ENCODE measurements around the gene SPOP. TPM values are rescaled to one million over a fixed set of nuclear protein-coding genes. Genes with fewer than 3 reads are reported as not detected.
"Not testable (repeated sequence)": the region's sequence is repeated elsewhere in the genome, so short reads cannot be mapped to it uniquely, and the experiment has no call there.

SPOP gene
- total RNA-seq, 1 experiment from 2014 or later: 63.8 TPM

DNA sequence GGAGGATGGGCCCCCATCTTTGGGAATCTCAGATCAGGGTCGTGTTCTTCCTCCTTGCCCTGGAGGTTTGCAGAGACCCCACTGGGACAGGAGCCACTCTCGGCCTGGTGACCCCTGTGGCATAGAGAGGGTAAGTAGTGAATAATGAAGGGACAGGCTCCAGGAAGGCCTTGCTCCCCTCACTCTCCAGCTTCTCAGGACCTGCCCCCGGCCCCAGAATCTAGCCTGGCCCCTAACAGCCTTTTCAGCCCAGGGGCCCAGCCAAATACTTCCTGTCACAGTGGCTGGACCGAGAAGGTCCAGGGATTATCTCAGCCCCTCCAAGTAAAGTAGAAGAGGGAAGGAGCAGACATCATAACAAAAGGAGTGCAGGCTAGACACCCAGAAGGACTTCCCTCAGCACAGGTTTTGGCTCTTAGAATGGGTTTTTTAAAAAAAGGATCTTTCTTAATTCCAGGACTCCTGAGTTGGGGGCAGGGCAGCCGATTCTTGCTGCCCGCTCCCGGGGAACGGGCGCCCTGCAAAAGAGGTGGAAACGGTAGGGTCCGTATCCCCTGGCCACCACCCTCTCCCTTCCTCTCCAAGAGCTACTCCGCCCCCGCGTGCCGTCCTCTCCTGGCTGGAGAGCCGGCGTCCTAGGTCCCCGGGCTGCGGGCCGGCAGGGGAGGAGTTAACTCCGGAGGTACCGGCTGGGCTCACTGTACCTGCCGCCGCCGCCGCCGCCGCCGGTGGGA lies 102.8 kb downstream of the SPOP start:
- no peak for DNase-seq (ENCODE audit: low read depth)

DNA sequence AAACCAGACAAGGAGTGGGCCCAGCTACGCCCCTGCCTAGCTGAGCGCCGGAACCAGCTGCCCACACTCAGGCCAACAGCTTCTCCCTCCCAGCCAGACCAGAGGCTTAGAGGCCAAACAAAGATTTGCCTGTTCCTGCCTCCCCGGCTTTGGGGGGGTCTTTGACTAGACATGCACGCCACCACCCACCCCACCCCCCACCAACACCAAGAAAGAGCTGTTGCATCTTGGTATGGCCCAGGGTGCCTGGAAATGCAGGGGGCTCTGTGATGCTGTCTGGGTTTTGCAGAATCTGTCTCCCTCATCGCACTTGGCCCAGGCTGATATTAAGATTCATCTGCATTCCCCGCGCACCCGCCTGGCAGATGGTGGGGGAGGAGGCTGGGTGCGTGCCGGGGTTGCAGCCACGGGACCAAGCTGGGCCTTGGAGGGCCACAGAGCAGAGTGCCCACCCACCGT lies 103.5 kb downstream of the SPOP start:
- no peak for DNase-seq (ENCODE audit: low read depth)

DNA sequence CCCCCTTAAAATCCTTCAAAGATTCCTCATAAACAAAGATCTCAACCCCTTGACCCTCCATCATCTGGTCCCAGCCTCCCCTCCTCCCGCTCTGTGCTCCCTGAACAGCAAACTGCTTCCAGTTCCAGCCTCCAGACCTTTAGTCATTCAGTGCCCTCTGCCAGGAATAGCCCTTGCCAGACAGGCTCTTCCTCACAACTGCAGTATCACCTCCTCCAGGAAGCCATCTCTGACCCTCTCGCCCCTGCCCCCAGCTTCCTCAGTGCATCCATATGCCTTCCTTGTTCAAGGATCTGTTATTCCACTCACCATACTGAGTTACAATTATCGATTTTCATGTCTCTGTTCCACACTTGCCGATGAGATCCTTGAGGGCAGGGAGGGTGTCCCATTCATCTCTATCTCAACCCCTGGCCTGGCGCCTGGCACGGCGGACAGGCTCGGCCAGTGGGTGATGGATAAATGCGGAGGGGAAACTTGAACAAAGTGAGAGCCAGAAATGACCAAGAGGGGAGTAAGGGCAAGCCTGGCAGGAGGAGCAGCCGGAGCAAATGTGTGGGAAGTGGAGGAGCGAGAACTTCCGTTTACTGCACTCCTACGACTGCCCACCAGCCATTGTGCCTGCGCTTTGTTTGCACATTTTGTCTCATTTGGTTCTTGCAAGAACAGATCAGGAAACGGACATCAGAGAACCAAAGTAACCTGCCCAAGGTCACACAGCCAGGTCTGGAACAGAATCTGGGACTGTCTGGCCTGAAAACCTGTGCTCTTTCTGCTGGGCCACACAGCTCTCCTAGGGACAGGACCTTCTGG lies 104.2 kb downstream of the SPOP start:
- no peak for DNase-seq (ENCODE audit: low read depth)

DNA sequence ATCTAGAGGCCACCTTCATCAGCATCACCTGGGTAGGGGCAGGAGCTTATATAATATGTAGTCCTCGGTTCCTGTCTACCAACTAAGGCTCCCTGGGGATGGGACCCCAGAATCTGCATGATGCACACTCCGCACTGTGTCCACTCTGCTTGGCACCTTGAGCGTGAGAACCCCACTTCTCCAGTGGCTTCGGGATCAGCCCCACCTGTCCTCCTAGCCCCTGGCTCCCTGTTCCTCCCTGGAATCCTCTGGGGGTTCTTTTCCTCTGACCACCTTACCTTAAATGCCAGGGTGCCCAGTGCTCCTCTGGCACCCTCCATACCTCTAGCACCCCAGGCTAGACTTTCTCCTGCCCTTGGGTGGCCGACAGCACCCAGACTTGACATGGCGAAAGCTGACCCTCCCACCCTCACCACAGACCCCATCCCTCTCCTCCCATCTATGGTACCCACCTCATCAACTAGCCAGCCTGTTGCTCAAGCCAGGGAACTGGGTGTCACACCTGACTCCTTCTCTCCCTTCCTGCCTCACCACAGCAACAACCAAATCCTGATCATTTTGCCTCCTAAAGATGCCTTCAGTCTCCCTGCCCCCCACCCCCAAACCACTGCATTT lies 105.0 kb downstream of the SPOP start:
- DNase-seq (ENCODE audit: low read depth): no peak

DNA sequence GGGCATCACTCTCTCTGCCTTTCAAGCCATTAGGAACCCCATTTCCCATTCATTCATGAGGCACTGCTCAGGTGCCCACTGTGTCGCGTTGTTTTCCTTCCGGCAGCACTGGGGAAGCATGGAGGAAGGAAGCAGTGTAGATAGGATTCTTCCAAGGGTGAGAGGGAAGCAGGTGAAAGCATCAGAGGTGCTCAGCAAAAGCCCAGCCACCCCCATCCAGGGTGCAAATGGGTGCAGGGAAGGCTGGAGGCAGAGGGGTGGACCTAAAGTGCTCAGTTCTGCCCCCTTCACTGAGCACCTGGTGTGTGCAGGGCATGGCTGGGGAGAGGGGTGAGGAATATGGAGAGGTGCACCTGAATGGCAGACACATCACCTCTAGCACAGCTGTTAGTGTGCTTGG lies 105.7 kb downstream of the SPOP start:
- no peak for DNase-seq (ENCODE audit: low read depth)

DNA sequence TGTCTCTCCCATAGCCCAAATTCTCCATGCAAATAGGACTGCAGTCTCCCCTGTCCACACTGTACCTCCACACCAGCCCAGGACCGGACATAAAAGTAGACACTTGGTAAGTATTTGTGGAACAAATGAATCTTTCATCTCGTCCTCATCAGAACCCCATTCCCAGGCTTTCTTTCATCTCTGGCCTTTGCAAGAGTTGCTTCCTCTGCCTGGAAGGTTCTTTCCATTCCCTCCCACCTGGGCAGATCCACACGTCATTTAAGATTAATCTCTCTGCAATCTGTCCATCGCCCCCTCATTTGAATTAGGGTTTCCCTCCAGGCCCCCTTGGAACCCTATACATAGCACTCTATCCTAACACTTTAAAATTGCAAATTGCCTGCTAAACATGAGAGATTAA lies 106.1 kb downstream of the SPOP start:
- no peak for DNase-seq (ENCODE audit: low read depth)

DNA sequence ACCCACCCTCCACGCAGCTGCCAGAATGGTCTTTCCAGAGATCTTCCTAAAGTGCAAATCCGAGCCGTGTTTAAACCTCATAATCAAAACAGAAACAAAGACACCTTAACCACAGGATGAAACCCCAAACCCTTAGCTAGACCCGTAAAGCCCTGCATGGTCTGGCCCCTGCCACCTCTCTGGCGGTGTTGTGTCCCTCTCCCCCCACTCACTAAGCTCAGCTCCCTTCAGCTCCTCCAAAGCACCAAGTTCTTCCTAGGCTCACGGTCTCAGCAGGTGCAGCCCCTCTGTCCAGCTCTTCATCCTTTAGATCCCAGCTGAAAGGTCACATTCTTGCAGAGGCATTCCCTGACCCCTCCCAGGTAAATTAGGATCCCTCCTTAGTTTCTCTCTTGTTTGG lies 106.6 kb downstream of the SPOP start:
- no peak for DNase-seq (ENCODE audit: low read depth)

DNA sequence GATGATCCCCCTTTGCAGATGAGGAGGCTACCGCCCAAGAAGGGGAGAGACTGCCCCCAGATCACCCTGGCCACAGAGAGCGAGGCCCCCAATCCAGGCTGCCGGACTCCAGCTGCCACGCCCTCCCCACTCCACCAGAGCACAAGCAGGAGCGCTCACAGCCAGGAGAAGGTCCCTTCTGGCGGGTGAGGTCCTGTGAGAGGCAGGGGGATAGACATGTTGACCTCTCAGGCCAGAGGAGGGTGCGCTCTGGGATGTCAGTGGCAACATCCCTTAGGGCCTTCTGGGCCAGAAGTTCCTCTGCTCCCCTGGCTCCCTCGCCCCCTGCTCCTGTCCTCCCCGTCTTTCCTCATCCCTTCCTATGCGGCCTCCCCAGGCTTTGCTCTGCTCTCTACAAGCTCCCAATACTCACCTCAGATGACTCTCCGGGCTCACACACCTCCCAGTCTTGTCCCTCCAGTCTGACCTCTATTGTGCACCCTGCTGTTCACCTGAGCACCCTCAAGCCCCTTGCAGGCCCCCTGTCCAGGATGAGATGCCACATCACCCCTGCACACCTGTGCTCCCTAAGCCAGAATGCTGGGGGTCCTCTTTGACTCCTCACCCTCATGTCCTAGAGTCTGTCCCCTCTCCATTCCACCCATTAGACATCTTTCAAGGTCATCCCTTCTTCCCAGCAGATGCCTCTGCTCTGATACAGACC lies 107.2 kb downstream of the SPOP start:
- no peak for DNase-seq (ENCODE audit: low read depth)

DNA sequence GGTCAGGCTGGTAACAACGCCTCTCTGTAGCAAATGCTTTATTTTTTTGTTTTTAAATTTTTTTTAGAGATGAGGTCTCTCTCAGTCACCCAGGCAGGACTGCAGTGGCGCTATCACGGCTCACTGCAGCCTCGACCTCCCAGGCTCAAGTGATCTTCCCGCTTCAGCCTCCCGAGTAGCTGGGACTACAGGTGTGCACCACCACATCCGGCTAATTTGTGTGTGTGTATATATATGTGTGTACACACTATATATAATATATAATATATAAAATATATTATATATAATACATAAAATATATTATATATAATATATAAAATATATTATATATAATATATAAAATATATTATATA lies 109.2 kb downstream of the SPOP start:
- not testable (repeated sequence) for DNase-seq (ENCODE audit: low read depth)

DNA sequence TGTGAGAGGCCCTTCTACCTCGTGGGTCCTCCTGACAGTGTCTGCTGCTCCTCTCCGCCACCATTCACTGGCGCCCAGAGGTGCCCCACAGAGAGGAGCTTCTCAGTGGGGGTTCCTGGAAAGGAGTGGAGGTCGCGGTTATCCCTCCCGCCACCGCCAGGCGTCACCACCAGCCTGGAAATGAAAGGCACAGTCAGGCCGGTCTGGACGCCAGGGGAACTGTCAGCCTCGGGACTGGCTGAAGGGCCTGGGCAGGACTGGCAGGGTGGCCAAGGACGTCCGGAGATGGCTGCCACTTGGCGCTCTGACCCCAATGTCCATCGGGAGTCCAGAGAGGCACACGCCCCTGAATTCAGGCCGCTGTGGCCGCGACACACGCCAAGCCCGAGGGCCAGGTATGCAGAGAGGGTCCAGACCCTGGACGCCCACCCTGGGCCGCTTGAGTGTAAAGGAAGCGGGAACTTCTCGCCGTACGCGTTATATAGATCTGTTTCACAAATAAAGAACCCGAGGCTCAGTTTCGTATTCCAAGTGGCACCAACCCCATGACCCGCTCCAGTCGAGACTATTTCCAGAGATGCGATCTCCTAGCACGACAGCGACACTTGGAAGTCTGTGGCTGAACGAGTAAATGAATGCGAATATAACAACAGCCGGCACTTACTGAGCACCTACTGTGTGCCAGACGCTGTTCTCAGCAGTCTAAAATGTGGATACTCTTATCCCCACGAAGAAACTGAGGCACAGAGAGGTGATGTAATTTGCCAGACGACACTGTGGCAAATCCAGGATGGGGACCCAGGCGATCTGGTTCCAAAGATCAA lies 109.8 kb downstream of the SPOP start:
- DNase-seq (ENCODE audit: low read depth): peak; percentile 72

DNA sequence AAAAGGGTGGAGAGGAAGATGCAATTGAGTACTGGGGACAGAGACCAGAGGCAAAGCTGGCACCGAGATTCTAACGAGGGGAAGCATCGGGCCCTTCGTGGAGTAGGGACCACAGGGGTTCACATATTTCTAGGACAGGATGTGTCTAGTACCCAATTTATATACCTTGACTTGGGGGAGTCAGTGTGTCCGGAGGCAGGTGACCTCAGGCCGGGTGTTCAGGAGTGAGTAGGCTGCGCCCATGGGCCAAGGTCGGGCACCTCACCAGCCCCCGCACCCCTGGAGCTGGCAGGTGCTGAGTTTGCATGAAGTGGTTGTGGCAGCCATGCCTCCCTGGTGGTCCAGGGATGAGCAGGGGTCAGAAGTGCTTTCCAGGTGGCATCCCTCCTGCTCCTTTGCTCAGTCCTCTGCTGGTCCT lies 110.8 kb downstream of the SPOP start:
- DNase-seq (ENCODE audit: low read depth): no peak

DNA sequence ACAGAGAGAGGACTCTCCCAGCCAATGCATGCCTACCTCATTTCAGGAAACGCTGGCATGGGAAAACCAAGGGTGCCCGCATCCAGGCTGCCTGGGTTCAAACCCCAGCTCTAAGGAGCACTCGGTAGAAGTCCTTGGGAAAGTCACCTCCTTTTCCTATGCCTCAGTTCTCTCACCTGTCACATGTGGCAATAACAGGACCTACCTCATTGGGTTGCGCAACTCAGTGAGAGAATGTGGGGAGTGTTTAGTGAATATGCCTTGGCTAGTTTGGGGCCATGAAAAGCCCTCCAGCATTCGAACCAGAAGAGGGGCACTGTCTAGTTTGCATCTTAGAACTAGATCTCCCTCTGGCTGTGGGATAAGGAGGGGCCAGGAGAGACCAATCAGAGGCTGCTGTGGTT lies 111.2 kb downstream of the SPOP start:
- DNase-seq (ENCODE audit: low read depth): no peak

DNA sequence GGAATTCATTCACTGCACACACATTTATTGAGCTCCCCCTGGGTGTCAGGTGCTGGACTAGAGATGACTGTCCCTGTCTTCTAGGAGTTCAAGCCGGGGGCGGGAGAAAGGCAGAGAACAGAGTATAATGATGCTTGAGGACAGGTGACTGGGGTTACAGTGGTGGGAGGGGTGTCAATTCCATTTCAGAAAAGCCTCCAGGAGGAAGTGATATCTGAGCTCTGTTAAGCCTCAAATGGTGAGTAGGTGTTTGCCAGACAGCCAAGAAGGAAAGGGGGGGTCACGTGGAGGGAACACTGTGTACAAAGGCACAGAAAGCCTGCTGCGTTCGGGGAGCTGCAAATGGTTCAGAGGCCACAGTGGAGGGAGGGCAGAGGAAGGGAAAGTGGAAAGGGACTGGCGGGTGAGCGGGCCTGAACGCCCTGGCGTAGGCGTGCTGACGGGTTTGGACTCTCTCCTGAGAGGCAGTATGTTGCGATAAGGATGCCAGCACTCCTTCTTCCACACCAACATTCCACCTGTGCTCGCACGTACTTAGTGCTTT lies 111.9 kb downstream of the SPOP start:
- no peak for DNase-seq (ENCODE audit: low read depth)

DNA sequence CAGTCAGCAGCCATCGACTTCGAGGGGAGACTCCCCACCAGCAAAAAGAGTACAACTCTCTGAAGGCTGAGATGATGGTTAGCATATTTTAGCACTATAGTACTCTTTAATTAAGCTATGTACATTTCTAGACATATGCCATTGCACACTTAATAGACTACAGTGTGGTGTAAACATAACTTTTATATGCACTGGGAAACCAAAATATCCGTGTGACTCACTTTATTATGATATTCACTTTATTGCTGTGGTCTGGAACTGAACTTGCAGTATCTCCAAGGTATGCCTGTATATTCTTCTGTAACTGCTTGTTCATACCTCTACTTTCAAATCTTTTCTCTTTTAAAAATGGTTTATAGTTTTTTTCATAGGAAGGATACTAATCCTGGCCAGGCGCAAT lies 113.3 kb downstream of the SPOP start:
- DNase-seq (ENCODE audit: low read depth): no peak

DNA sequence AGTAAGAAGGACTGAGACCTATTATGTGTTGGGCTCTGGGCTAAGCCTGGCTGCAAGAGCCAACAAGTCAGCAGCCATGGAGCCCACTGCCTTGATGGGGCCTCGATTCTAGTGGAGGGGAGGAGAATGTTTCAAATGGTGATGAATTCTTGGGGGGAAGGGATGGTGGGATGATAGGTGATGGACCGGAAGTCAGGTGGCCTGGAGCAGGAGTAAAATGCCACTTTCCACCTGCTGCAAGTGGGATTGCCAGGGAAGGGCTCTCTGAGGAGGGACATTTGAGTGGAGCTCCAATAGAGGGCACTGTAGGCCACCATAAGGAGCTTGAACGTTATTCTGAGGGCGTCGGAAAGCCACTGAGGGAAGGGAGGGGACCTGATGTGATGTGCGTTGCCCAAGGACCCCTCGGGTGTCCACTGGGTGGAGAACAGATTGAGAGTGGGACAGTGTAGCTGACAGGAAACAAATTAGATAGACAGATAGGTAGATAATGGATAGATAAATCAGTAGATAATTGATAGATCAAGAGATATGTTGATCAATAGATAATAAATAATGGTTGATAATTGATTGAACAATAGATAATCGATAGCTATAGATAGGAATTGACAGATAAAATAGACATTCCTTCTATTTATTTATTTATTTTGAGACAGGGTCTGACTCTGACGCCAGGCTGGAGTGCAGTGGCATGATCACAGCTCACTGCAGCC lies 120.4 kb downstream of the SPOP start:
- peak; percentile 34 for DNase-seq (ENCODE audit: low read depth)

DNA sequence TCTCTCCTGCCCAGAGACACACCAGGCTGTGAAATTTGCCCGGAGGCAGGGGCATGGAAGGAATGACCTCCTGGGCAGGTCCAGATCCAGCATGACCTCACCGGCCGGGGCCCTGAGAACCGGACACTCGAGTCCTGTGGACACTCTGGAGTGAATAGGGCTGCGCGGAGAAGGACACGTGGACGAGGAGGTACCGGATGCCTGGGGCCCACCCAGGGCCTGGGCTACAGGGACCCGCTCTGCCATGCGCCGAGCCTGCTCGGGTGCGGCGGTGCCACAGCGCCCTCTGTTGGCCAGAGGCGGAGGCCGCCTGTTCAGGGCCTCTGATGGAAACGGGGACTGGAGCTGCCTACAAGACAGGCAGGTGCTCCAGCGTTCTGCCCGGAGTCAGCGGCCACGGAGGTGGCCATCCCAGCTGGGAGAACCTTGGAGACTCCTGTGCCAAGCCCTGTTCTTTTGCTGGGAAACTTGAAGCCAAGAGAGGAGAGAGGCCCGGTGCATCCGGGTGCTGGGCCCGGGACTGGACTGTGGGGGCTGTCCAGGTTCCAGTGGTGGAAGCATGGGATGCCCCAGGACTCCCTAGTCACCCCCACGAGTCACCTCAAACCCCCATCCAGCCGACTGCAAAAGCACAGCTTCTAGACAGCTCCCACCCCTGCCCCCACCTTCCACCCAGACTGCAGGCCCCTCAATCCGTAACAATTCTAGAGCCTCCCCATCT lies 121.5 kb downstream of the SPOP start:
- DNase-seq (ENCODE audit: low read depth): peak; percentile 75

DNA sequence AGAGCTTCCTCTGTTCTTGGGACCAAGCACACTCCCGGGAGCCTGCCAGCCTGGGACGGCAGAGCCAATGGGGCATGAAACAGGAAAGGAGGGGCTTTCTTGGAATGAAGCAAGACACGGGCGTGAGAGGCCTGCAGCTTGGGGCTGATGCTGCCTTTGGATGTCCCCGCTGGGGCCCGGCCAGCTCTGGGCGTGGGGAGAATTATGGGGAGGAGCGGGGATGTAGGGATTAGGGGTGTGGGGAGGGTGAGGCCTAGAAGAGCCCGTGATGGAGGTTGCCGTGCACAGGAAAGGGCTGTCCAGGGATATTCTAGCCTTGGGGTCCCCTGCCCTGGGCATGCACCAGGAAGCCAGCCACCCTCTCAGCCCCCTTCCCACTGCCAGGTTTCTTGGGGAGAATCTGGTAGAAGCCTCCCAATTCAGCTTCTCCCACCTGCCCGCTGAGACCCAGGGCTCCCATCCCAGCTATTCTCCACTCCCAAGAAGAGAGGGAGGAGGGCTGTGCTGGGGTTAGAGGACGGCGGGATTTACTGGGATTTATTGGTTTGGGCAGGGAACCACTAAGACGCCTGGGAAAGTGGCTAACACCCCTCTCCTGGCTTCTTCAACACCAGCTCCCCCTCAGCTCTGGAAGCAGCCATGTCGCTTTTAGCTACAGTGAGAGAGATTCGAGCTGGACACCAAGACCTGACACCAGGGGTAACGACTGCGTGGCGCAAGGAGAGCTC lies 122.2 kb downstream of the SPOP start:
- no peak for DNase-seq (ENCODE audit: low read depth)

DNA sequence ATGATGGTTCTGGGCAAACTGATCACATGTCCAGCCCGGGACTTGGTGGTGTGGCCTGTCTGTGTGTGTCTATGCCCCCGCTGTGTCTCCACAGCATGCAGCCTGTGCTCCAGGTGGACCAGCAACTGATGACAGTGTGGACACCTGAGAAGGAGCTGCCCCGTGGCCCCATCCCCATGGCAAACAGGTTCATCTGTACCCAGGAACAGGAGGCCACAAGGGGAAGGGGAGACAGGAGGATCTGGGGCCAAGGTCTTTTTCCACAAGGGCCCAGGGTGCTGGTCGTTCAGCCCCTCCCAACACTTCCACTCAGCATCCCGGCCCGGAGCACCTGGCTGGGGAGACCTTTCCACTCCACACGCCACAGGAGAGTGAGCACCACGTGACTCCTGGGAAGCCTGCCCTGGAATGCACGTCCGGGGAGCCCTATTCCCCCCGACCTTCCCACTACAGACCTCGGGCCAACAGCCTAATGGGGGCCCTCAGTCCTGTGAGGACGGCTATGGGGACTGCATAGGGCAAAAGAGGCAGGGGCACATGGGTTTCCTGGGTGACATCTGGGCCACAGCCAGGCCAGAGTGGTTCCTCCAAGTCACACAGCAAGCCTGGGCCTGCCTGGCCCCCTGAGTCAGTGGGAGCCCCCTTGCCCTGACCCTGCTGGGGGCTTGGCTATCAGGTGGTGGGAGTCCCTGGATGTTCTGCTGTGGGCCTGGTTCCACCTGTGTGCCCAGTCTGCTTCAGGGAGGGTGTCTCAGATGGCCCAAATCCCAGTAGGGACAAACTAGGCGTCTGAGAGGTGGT lies 123.0 kb downstream of the SPOP start:
- no peak for DNase-seq (ENCODE audit: low read depth)

All from HT1080 (cell line).